Panc1 (cell line): Measurements from ENCODE around the gene MTPN.

Source experiments
- POLR2AphosphoS5 ChIP-seq: IDR thresholded peaks from 2 replicates; pipeline ENCODE4 v1.6.1; 2012; ENCODE audit warnings: mild to moderate bottlenecking, low read depth, low read length, moderate library complexity
- TF ChIP-seq, protein P1 (sequence below): fragments of 450-650 bp; IDR thresholded peaks from 2 replicates; pipeline ENCODE4 v1.5.1; 2017; ENCODE audit warnings: mild to moderate bottlenecking

DNA sequence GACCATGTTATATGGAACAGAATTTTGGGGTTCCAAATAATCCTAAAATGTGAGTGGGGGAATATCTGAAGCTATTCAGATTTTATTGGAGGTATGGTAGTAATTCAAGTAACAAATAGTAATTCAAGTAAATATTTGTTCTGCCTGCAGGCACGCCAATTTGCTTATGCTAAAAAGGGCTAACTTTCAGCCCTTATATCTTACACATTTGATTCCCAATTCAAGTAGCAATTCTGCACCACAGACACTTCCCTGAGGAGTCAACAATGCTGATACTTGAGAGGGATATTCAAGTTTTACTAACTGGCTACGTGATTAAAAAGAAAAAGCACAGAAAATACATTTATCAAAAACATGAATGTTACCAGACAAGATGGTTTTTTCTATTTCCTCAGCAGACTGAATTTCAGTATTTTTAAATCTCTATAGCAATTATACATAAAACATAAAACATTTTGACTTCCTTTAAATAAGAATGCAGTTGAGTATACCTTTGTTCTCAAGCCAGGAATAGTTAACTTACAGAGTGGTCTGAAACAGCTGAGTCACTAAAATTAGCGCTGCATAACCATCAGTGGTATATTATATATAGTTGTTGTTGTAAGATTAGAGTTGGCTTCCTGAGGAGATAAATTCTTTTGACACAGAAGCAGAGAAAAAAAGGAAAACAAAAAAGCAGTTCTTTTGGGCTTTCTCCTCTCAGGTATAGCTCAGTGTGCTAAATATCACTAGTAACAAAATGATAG is 33.9 kb downstream of the MTPN start:
- TF ChIP-seq, protein P1, sequence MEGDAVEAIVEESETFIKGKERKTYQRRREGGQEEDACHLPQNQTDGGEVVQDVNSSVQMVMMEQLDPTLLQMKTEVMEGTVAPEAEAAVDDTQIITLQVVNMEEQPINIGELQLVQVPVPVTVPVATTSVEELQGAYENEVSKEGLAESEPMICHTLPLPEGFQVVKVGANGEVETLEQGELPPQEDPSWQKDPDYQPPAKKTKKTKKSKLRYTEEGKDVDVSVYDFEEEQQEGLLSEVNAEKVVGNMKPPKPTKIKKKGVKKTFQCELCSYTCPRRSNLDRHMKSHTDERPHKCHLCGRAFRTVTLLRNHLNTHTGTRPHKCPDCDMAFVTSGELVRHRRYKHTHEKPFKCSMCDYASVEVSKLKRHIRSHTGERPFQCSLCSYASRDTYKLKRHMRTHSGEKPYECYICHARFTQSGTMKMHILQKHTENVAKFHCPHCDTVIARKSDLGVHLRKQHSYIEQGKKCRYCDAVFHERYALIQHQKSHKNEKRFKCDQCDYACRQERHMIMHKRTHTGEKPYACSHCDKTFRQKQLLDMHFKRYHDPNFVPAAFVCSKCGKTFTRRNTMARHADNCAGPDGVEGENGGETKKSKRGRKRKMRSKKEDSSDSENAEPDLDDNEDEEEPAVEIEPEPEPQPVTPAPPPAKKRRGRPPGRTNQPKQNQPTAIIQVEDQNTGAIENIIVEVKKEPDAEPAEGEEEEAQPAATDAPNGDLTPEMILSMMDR, result no peak
- TF ChIP-seq POLR2AphosphoS5, result no peak
